Measurements from ENCODE around the gene GLDN. TPM values are rescaled to one million over a fixed set of nuclear protein-coding genes. Genes with fewer than 3 reads are reported as not detected.
A peak's percentile ranks its signal among the peaks of the same experiment; 100 is the strongest.

GLDN gene
- polyA plus RNA-seq (2011; rRNA removed) = 0.20 and 0.25 TPM in 2 replicates
- 0.03 TPM in 1 of 2 replicates, not detected in the other for polyA plus RNA-seq (2012; cell fraction: cytosol; rRNA removed)
- 0.28 TPM in 1 of 2 replicates, not detected in the other for polyA plus RNA-seq (2012; cell fraction: nucleus; rRNA removed)
- 0.03 TPM in 2 of 3 replicates, not detected in the other for polyA plus RNA-seq (2017; fragmentation: RNase III; extraction: RNeasy Plus Mini Kit Qiagen cat#74134 plus additional on column Dnase treatment)
- polyA minus RNA-seq (2011; rRNA and poly(A)+ RNA removed) = 0.17 TPM in 1 of 2 replicates, not detected in the other

- Histone ChIP-seq H3K4me1 (peaks cover 4% of the 10 kb centered on the region; the same call in 1 of the 3 replicates), H3K27ac (peak within 1 kb of the TSS; percentile 13 to 67; a peak in 4 of 6 replicates), H3K9me3 (no peaks in the 10 kb centered on the region), H3K4me3 (peak within 1 kb of the TSS; percentile 44), H3K4me2 (peak within 1 kb of the TSS; percentile 88)
- peak; percentile 76 to 86 for ATAC-seq
- FAIRE-seq = no peak
- DNase-seq (ENCODE audit: low read depth in 1 of 2, low spot score in 1 of 2) = peak in 1 of 2 experiments; percentile 12
- ChIA-PET POLR2A (no interaction called here), CTCF (interaction anchor here (0.8 to 1.8 kb wide), 3 partner anchors 39 to 321 kb away, joined by 3 to 5 read pairs (median 4); no protein-coding TSS in a partner anchor)
- WGBS (ENCODE audit: missing lambda C conversion rate) = 22% methylated on average over 31 of the region's 76 CpGs
- TF ChIP-seq, protein P1, sequence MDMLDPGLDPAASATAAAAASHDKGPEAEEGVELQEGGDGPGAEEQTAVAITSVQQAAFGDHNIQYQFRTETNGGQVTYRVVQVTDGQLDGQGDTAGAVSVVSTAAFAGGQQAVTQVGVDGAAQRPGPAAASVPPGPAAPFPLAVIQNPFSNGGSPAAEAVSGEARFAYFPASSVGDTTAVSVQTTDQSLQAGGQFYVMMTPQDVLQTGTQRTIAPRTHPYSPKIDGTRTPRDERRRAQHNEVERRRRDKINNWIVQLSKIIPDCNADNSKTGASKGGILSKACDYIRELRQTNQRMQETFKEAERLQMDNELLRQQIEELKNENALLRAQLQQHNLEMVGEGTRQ (IDR thresholded peaks at IDR 0.05) = no peak
- no peak for TF ChIP-seq HMGXB4 (CRISPR knock-in tag; IDR thresholded peaks at IDR 0.05; ENCODE audit: borderline replicate concordance)
- no peak for TF ChIP-seq HOXA7 (CRISPR knock-in tag; IDR thresholded peaks at IDR 0.05)
These were observed at the start of gene GLDN for GRCh38 chr15:51341366-51342226. GLDN (plus strand) TSS chr15:51341655; CDS start chr15:51341685, 30 bp downstream.

DNA sequence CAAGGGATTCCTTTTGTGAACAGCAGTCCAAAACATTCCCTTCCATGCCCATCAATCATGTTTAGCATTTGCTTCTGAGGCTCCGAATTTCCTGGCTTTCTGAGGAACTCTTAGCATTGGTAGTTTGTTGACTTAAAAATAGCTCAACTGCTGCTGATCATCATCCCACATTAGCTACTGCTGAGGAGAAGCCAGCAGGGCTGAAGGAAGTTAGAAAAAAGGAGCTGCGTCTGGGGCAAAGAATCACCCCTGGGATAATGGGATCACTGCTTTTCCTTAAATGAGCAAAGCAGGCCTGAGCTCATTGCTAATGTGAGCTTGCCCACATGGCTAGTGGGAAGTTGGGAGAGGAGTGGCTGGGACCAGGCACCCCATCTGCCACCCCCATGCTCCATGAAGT lies 42.8 kb upstream of the GLDN start:
- no peak for ATAC-seq
- Histone ChIP-seq H3K4me2 (no peak overlapping the region), H3K9me3 (no peaks in the 10 kb centered on the region), H3K4me3 (no peak overlapping the region), H3K27ac (no peak overlapping the region), H3K4me1 (no peaks in the 10 kb centered on the region)
- WGBS (ENCODE audit: missing lambda C conversion rate) = 42% methylated on average over 2 of the region's 2 CpGs
- TF ChIP-seq KDM5A (IDR thresholded peaks at IDR 0.05) = no peak
- TF ChIP-seq, protein P2, sequence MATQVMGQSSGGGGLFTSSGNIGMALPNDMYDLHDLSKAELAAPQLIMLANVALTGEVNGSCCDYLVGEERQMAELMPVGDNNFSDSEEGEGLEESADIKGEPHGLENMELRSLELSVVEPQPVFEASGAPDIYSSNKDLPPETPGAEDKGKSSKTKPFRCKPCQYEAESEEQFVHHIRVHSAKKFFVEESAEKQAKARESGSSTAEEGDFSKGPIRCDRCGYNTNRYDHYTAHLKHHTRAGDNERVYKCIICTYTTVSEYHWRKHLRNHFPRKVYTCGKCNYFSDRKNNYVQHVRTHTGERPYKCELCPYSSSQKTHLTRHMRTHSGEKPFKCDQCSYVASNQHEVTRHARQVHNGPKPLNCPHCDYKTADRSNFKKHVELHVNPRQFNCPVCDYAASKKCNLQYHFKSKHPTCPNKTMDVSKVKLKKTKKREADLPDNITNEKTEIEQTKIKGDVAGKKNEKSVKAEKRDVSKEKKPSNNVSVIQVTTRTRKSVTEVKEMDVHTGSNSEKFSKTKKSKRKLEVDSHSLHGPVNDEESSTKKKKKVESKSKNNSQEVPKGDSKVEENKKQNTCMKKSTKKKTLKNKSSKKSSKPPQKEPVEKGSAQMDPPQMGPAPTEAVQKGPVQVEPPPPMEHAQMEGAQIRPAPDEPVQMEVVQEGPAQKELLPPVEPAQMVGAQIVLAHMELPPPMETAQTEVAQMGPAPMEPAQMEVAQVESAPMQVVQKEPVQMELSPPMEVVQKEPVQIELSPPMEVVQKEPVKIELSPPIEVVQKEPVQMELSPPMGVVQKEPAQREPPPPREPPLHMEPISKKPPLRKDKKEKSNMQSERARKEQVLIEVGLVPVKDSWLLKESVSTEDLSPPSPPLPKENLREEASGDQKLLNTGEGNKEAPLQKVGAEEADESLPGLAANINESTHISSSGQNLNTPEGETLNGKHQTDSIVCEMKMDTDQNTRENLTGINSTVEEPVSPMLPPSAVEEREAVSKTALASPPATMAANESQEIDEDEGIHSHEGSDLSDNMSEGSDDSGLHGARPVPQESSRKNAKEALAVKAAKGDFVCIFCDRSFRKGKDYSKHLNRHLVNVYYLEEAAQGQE (IDR thresholded peaks at IDR 0.05) = no peak
- ChIA-PET POLR2A (no interaction called here), CTCF (interaction anchor here (0.9 to 9.2 kb wide), 6 partner anchors 12 to 104 kb away, joined by 4 to 81 read pairs (median 12); no protein-coding TSS in a partner anchor)
- no peak for FAIRE-seq
- no peak for DNase-seq (ENCODE audit: low read depth in 1 of 2, low spot score in 1 of 2)

DNA sequence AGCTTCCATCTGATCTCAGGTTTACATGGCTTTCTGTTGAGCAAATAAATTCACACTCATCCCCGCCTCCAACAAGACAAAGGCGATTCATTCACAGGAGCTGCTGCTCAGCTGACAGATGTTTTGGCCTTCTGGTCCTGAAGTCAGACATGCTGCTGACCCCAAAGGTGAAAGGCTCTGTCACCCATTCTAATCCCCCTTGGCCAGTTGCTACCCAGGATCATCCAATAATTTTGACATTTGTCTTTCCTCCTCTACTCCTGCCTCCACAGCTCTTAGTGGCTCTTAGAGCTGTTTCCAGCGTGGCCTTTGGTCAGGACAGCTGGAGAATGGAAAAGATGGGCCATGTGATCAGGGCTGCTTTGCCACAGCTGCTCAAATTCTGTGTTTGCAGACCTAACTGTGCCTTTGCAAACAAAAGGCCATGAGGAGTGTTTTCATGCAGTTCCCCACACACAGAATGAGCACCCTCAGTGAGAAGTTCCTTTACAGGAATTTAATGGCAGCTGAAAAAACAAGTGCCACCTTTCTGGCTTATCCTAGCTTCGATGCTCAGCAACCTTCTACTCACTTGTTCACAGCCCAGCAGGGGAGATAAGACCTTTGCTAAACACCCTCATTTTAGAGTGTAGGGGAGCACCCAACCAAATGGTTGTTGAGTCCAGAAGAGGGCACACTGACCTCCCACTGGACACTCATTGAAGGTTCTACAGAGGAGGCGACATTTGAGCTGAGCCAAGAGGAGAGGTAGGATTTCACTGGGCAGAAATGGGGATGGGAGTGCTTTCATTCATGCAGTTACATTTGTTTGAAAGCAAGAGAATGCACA lies 42.1 kb upstream of the GLDN start:
- no peak overlapping the region for H3K4me2 ChIP-seq
- ChIA-PET CTCF (interaction anchor here (0.9 to 9.2 kb wide), 6 partner anchors 12 to 82 kb away, joined by 3 to 81 read pairs (median 10); no protein-coding TSS in a partner anchor), POLR2A (no interaction called here)
- DNase-seq (ENCODE audit: low read depth in 1 of 2, low spot score in 1 of 2) (no peak), ATAC-seq (no peak), FAIRE-seq (no peak)
- H3K4me3 ChIP-seq = no peak overlapping the region
- no peaks in the 10 kb centered on the region for H3K9me3 ChIP-seq
- H3K27ac ChIP-seq = no peak overlapping the region
- H3K4me1 ChIP-seq = no peaks in the 10 kb centered on the region
- 53% methylated on average over 5 of the region's 5 CpGs for WGBS (ENCODE audit: missing lambda C conversion rate)
- TF ChIP-seq ATOH8 (CRISPR knock-in tag; IDR thresholded peaks at IDR 0.05; ENCODE audit: low read depth) (no peak), HOXB13 (CRISPR knock-in tag; IDR thresholded peaks at IDR 0.05; ENCODE audit: low read depth) (no peak), FOXS1 (CRISPR knock-in tag; IDR thresholded peaks at IDR 0.05) (no peak), RFX5 (IDR thresholded peaks at IDR 0.05) (no peak), RCOR1 (IDR thresholded peaks at IDR 0.05; ENCODE audit: low read depth, low read length) (no peak), ZFP36 (IDR thresholded peaks at IDR 0.05; ENCODE audit: borderline replicate concordance, partially characterized antibody) (no peak), MAFK (IDR thresholded peaks at IDR 0.05; ENCODE audit: partially characterized antibody) (no peak), CEBPB (IDR thresholded peaks at IDR 0.05) (no peak), MAZ (IDR thresholded peaks at IDR 0.05; ENCODE audit: borderline replicate concordance, low read depth, low read length) (no peak), FOSB (CRISPR knock-in tag; IDR thresholded peaks at IDR 0.05) (no peak), ESRRA (IDR thresholded peaks at IDR 0.05; ENCODE audit: borderline replicate concordance, low read length) (no peak), ZNF302 (CRISPR knock-in tag; IDR thresholded peaks at IDR 0.05) (no peak), CBX2 (IDR thresholded peaks at IDR 0.05; ENCODE audit: borderline replicate concordance, low read depth) (no peak), PBX3 (IDR thresholded peaks at IDR 0.05) (no peak), HDAC2 (IDR thresholded peaks at IDR 0.05) (no peak)
